ENCODE results near the gene ADH1A.

GRCh38 chr4:99323756-99324155, 33.0 kb upstream of the ADH1A start:
- TF ChIP-seq EZH2phosphoT487 (IDR thresholded peaks at IDR 0.05; ENCODE audit: borderline replicate concordance, low read length), result no peak
- TF ChIP-seq CTCF (conservative IDR thresholded peaks at IDR 0.05; ENCODE audit: low read depth, low read length), result no peak
- no peak for TF ChIP-seq EZH2 (IDR thresholded peaks at IDR 0.05; ENCODE audit: low read length, unreplicated experiment)

Measured in PC-3 (cell line).